Measurements from ENCODE around the gene ANP32B. TPM values are rescaled to one million over a fixed set of nuclear protein-coding genes. Genes with fewer than 3 reads are reported as not detected.

ANP32B gene
- total RNA-seq, 1 donor from 2014 or later: 5.1 TPM

DNA sequence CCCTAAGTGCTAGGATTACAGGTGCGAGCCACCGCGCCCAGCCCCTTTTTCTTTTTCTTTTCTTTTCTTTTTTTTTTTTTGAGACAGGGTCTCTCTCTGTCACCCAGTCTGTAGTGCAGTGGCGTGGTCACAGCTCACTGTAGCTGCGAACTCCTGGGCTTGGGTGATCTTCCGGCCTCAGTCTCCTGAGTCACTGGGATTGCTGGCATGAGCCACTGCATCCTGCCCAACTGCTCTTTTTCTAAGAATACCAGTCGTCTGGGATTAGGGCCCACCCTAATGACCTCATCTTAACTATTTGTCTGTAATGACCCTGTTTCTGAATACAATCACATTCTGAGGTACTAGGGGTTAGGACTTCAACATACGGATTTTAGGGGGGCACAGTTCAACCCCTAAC, 39.3 kb downstream of the ANP32B start:
- peak in 1 of 2 donors; percentile 61 for DNase-seq (ENCODE audit: low read depth in 2 of 2)

DNA sequence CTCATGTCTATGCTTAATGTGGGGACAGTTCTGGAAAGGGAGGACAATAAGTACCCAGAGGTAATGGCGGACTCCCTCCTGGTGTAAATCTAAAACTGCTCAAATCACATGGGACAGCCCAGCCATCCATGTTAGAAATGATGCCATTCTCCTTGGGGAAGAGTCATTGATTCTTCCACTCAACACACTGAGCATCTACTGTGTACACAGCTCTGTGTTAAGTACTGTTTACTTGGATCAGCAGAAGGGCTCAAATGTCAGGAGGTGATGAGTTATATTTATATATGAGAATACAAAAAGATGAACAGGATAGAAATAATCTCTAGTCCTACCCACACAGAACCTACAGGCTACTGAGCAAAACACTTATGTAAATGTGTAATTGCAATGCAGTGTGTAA, 41.6 kb downstream of the ANP32B start:
- no peak for DNase-seq (ENCODE audit: low read depth in 2 of 2)

DNA sequence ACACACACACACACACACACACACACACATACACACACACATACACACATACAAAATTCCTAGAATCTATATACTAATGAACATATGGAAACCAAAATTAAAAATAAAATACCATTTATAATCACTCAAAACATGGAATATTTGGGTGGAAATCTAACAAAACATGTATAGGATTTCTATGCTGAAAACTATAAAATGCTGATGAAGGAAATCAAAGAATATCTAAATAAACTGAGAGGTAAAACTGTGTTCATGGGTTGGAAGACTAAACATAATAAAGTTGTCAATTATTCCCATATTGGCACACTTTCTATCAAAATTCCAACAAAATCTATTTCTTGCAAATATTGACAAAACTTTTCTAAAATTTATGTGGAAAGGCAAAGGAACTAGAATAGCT, 48.0 kb downstream of the ANP32B start:
- no peak for DNase-seq (ENCODE audit: low read depth in 2 of 2)

DNA sequence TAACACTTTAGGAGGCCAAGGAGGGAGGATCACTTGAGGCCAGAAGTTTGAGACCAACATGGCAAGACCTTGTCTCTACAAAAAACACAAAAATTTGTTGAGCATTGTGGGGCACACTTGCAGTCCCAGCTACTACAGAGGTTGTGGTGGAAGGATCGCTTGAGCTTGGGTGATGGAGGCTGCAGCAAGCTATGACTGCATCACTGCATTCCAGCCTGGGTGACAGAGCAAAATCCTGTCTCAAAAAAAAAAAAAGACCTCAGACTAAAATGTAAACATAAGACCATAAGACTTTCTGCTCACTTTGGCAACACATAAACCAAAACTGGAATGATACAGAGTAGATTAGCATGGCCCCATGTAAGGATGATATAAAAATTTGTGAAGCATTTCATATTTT, 48.8 kb downstream of the ANP32B start:
- DNase-seq (ENCODE audit: low read depth in 2 of 2): no peak

- DNase-seq (ENCODE audit: low read depth in 2 of 2): peak; percentile 79 to 84
Measured at GRCh38 chr9:98034593-98035546, 51.7 kb downstream of the ANP32B start.

- DNase-seq (ENCODE audit: low read depth in 2 of 2): peak in 1 of 2 donors; percentile 47
Measured at GRCh38 chr9:98037357-98037756, 54.2 kb downstream of the ANP32B start.

GRCh38 chr9:98038958-98039357, 55.8 kb downstream of the ANP32B start:
- DNase-seq (ENCODE audit: low read depth in 2 of 2): no peak

- DNase-seq (ENCODE audit: low read depth in 2 of 2): no peak
Measured at GRCh38 chr9:98039607-98040017, 56.5 kb downstream of the ANP32B start.

DNA sequence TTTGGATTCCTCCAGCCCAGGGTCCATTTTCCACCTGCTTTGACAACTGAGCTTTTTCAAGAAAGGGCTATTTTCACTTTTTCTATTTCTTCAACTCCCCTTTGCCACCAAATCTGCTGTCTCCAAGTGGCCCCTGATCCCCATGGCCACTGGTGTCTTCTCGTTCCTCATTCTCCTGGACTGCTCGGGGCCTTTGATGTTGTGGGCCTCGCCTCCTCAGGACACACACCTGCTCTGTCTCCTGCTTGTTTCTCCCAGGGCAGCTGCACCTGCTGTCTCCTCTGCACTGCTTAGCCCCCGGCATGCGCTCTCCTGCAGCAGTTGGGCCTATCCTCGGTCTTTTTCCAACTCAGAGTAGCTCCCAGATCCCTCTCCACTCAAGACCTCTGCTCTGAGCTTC, 57.1 kb downstream of the ANP32B start:
- no peak for DNase-seq (ENCODE audit: low read depth in 2 of 2)

- DNase-seq (ENCODE audit: low read depth in 2 of 2): no peak
Measured at GRCh38 chr9:98043915-98044314, 60.8 kb downstream of the ANP32B start.

DNA sequence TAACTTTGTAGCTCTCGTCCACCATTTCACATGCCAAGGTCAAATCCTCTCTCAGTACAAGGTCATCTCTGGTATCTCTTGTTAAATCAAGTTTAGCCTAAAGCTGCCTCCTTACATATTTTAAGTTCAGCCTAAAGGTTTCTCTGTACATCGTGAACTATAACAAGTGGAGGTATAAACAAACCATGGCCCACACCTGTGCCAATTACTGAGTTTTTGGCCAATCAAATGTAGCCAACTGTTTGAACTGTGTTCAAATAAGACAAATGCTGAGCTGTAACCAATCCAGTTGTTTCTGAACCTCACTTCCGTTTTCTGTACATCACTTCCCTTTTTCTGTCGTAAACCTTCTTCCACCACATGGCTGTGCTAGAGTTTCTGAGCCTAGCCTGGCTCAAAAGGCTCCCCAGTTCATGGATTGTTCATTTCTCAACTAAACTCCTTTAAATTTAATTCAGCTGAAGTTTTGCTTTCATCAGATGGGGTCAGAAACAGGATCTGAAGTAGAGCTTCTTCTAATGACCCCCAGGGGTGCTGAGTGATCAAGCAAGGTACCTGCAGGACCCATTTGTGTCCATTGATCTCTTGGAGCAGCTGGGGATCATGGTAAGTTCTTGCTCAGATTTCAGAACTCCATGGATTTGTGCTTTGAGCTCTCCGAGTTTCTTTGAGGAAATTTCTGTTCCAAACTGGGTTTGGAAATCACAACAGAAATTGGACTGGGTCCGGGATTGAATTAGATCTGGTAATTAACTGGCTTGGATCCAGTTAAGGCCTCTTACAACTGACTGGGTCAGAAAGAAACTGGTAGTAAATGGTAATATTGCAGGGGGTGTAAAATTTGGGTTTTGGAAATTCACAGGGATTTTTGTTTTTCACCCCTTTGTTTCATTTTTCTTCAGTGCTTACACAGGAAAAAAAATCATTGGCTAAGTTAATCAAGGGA, 62.4 kb downstream of the ANP32B start:
- DNase-seq (ENCODE audit: low read depth in 2 of 2): no peak

- no peak for DNase-seq (ENCODE audit: low read depth in 2 of 2)
Measured at GRCh38 chr9:98046180-98046543, 63.0 kb downstream of the ANP32B start.

DNA sequence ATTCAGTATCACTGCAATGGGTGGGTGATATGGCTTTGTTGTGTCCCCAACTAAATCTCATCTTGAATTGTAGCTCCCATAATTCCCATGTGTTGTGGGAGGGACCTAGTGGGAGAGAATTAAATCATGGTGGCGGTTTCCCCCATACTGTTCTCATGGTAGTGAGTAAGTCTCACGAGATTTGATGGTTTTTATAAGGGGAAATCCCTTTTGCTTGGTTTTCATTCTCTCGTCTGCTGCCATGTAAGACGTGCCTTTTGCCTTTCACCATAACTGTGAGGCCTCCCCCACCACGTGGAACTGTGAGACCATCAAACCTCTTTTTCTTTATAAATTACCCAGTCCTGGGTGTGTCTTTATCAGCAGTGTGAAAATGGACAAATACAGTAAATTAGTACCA, 63.9 kb downstream of the ANP32B start:
- no peak for DNase-seq (ENCODE audit: low read depth in 2 of 2)

- DNase-seq (ENCODE audit: low read depth in 2 of 2): no peak
Measured at GRCh38 chr9:98049288-98050072, 66.3 kb downstream of the ANP32B start.

DNA sequence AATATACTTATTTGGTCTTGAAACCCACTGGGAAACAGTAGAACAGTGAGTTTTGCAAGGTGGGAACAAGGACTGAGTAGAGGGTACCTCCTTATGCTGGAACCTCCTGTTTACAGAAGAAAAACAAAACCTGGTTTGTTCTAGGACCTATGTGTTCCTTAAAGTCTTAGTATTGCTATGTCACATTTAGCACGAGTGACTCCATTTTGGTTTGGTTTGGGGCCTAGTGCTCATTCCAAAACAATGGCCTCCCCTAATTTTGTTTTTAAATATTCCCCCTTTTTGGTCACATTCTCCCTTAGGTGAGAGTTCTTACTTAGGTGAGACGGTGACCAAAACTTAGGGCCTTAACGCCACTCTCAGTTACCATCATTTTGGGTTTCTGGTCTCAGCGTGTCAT, 67.2 kb downstream of the ANP32B start:
- no peak for DNase-seq (ENCODE audit: low read depth in 2 of 2)

- DNase-seq (ENCODE audit: low read depth in 2 of 2): no peak
Measured at GRCh38 chr9:98054376-98054951, 71.3 kb downstream of the ANP32B start.

GRCh38 chr9:98056269-98057137, 73.4 kb downstream of the ANP32B start, which contains the start of gene NANS:
TSS of gene NANS (plus strand) at chr9:98056732. CDS start at chr9:98056809, 77 bp downstream.
- peak; percentile 91 to 98 for DNase-seq (ENCODE audit: low read depth in 2 of 2)

DNA sequence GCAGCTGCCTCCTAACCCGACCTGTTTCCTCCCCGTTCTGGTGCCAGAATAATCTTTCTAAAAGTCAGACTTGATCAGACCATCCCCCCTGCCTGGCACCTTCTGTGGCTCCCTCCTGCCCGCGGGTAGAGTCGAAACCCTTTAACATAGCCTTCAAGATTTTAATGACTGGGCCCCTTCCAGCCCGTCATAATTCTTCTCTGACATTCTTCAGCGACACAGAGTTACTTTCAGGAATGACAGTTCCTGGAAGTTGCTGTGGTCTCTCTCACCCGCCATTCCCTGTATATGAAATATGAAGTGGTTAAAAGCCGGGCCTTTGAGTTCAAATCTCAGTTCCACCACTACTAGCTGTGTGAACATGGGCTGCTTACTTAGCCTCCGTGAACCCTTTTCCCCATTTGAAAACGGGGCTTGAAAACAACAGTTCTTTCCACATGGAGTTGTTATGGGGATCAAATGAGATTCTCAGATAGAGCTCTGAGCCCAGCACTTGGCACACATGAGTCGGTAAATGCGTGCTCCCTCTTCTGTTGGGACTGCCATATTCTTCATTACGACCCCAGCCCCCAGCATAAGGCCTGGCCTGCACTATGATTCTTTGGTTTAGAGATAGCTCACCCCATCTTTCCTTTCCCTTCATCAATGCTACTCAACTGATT, 74.1 kb downstream of the ANP32B start:
- peak in 1 of 2 donors; percentile 44 for DNase-seq (ENCODE audit: low read depth in 2 of 2)

GRCh38 chr9:98062161-98062560, 79.0 kb downstream of the ANP32B start:
- DNase-seq (ENCODE audit: low read depth in 2 of 2): no peak
